NCI-H2029 (cell line): ENCODE measurements around the gene TRUB2.

Experiments used
- DNase-seq: peaks from one replicate; lab custom pipeline; 2025; lab: John Stamatoyannopoulos, UW

TRUB2 gene, protein sequence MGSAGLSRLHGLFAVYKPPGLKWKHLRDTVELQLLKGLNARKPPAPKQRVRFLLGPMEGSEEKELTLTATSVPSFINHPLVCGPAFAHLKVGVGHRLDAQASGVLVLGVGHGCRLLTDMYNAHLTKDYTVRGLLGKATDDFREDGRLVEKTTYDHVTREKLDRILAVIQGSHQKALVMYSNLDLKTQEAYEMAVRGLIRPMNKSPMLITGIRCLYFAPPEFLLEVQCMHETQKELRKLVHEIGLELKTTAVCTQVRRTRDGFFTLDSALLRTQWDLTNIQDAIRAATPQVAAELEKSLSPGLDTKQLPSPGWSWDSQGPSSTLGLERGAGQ

DNA sequence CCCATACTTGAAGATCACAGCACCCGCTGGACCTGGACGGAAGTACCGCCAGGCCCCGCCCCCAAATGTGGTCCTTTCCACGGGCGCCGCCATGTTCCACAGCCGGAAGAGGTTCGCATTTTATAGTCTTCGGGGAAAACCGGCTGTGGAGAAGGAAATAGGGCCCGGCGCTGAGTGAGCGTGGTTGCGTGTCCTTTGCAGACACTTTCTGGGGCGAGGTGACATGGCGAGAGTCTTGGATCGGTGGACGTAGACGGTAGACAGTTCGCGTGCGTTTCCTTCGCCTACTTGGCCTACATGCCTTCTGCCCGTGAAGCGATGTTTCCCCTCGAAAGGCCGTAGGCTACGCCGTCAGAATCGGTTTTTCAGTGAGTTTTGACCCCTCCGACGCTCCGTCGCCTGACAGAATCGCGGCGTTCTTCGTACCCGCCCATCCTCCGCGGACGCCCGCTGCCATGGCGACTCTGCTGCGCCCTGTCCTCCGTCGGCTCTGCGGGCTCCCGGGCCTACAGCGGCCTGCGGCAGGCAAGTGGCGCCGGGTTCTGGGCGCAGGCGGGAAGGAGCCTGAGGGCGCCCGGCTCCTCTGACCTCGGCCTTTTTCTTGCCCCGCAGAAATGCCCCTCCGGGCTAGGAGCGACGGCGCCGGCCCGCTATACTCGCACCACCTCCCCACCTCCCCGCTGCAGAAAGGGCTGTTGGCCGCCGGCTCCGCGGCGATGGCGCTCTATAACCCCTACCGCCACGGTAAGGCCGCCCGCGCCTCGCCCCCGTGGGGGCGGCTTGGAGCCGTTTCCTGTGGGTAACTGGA is at the start of gene TRUB2, which contains the start of gene COQ4:
TRUB2 (minus strand) TSS at position 44 of the 808 bp plus-strand sequence; CDS start at position 5, 39 bp downstream.
COQ4 (plus strand) TSS at position 436 of the 808 bp plus-strand sequence; CDS start at position 456, 20 bp downstream.
- DNase-seq: peak; percentile 93

DNA sequence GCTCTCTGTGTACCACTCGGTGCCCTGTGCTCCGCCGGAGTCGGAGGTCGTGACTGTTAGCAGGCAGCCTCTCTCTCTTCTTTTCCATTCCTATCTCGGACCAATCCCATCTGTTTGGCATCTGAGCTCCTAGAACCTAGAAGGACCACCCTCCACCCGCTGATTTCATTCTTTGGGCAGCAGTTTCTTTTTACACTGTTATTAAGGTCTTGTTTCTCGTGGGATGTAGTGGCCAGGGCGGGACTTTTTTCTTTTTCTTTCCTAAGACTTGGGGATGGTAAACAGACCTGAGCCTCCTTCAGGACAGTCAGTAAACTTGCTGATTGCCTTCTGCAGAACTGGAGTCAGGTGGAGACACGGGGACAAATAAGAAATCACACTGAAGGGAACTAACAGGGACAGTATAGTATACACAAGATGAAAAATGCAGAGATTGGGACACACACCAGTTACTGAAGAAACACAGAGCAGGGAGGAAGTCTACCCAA is 49.4 kb upstream of the TRUB2 start:
- no peak for DNase-seq

DNA sequence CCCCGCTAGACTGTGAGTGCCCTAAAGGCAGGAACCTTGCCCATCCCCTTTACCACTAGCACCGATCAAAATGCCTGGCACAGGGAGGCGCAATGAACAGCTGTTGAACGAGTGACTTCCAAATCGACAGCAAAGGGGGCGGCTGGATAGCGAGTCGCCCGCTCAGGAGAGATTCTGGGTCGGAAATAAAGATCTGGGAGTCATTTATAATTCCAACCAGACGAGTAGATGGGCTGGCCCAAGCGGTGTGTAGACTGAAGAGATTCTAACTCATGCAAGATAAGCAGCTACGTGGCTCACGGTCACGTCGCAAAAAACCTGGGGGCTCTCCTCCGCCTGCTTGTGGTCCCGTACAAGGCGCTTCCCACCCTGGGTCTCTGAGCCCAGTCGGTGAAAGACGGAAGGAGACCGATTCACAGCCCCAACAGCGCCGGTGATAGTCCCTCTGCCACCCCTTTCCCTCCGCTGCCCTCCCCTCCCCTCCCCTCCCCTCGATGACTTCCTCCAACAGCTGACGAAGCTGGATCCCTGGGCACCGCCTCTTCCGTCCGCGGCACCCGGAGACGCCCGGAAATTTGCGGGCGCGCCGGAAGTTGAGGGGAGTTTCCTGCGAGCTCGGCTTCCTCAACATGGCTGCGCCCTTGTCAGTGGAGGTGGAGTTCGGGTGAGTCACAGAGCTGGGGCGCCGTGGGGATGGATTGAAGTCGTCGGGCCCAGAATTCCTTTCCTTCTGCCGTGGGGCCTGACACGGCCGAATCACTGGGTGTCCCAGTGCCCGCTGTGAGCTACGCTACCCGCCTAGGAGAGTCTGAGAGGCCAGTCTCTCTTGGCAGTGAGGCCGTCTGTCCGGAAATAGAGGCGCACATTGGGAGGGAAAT is 48.7 kb upstream of the TRUB2 start, which contains the start of gene URM1:
URM1 (plus strand) TSS at position 623 of the 878 bp plus-strand sequence; CDS start at position 630, 7 bp downstream.
- peak; percentile 92 for DNase-seq

DNA sequence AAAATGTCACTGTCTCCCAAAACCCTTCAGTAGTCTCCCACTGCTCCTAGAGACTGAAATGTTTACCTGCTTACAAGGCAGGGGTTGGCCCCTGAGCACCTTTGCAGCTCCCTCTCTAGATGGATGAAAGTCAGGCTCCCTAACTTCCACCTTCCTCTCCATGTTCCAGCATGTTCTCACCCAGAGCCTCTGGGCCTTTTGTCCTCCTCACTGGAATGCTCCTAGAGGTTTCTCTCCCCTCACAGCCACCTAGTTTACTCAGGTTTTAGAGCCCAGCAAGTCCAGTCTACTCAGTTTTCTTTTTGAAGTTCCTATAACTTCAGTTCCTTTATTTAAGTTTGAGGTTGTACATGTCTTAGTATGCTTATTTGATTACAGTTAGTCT is 48.1 kb upstream of the TRUB2 start:
- DNase-seq: no peak

DNA sequence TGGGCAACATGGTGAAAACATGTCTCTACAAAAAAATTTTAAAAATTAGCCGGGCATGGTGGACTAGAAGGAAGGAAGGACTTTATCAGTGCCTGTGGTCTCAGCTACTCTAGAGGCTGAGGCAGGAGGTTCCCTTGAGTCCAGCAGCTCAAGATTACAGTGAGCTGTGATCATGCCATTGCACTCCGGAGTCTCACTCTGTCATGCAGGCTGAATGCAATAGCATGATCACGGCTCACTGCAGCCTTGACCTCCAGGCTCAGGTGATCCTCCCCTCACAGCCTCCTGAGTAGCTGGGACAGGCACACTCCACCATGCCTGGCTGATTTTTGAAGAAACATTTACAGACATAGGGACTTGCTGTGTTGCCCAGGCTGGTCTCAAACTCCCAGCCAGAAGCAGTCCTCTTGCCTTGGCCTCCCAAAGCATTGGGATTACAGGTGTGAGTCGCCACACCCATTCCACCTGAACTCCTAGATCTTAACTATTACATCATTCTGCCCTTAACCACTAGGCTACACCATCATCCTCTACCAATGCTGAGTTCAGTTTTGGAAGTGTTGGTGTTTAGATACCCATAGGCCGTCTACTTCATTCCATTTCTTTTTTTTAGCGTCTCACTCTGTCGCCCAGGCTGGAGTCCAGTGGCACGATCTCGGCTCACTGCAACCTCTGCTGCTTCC is 46.9 kb upstream of the TRUB2 start:
- DNase-seq: no peak

DNA sequence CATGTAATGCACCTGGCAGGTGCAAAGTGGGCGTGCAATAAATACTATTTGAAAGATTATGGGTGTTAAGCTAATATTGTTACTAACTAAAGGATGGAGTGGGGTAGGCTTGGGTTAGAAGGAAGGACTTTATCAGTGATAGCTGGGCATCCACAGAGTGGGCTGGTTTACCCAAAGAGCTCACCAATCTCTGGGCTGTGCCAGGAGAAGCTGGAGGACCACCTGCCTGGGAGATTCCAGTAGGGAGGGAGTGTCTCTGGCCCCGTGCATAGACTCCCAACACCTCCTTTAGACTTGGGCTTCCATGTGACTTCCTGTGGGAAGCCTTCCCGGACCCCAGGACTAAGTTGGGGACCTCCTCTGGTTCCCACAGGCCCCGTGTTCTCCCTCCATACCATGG is 43.3 kb upstream of the TRUB2 start:
- no peak for DNase-seq

DNA sequence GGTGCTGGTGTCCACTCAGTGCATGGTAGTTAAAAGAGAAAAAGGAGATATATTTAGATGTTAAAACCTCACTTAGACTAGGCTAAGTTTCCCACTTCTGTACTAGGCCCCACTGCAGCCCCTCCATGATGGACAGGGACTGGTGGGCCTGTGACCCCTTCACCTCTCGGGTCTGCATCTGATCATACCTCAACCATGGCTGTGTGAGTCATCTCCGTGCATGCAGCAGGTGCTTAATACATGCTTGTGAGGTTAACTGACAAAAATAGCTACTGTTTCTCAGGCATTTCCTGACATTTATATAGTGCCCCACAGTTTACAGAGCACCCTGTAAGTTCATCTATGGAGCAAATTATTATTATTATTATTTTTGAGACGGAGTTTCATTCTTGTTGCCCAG is 40.5 kb upstream of the TRUB2 start:
- DNase-seq: no peak

DNA sequence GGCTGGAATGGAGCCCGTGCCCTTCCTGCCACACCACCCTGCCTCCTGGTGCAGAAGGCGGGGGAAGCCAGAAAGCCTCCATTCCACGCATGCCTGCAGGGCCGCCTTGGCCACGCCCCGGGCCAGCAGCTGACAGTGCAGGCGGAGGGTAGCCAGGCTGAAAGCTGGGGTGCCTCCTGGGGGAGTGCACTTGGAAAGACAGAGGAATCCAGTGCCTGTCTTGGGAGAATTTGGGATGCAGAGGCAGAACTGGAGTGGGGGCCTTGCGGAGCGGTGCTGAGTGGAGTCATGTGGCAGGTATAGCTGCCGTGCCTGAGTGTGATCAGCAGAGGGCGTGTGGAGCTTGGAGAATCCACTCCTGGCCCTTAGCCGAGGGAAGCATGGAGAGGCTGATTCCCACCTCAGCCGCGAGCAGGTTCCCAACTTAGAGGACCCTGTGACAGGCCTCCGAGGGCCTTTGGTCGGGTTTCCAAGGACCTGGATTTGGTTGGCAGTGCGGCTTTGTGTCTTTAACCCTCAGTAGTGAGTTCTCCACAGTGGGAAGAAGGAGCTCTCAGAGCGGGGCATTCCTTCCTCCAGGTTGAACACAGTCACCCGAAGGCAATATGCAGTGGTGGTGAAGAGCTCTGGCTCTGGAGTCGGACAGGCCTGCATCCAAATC is 39.9 kb upstream of the TRUB2 start:
- DNase-seq: peak; percentile 77

DNA sequence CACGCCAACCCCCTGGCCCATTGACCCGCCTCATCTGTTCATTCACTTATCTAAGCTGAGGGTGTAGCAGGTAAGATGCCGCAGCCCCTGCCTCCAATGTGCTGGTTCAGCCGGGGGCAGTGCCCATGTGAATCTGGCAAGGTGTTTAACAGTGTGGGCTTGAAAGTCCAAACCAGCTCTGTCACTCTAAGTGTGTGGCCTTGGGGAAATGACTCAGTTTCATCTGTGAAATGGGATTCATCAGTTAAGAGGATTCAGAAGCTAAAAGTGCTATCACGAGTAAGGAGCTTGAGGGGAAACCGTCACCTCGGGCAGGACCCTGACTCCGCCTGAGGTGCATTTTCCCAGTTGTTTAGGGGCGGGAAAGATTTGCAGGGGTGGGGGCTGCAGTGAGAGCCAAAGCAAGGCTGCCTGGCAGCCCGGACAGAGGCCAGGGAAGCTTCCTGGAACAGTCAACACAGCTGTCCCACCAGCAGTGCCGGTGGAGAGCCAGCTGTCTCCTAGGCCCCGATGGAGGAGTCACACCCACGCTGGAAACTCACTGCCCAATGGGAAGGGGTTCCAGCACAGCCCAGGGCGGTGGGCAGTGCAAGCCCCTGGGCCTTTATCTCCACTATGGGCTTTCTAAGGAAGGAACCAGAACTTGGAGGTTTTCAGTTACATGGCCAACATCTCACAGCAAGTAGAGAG is 39.2 kb upstream of the TRUB2 start:
- peak; percentile 28 for DNase-seq

DNA sequence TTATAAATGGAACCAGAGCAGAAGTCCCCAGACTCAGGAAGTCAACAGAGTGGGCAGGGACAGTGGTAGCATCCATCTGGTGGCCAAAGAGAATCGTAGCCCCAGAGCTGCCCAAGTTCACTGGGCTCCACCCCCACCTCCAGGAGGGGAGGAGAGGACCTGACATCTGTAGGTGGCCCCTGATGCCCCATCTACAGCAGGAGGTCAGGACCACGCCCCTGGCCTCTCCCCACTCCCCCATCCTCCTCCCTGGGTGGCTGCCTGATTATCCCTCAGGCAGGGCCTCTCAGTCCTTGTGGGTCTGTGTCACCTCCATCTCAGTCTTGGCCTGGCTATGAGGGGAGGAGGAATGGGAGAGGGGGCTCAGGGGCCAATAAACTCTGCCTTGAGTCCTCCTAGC is 38.6 kb upstream of the TRUB2 start:
- DNase-seq: no peak

DNA sequence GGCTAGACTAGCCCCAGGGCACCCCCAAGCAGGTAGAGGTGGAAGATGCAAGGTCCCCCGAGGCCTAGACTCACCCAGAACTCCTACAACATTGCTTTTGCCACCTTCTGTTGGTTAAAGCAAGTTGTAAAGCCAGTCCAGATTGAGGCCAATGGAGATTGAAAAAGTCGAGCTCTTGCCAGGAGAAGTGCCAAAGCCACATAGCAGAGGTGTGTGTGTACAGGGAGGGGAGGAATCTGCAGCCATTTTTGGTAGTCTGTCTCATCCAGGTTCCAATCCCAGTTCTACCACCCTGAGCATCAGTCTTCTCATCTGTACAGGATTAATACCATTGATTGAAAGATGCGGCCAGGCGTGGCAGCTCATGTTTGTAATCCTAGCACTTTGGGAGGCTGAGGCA is 36.6 kb upstream of the TRUB2 start:
- DNase-seq: no peak

DNA sequence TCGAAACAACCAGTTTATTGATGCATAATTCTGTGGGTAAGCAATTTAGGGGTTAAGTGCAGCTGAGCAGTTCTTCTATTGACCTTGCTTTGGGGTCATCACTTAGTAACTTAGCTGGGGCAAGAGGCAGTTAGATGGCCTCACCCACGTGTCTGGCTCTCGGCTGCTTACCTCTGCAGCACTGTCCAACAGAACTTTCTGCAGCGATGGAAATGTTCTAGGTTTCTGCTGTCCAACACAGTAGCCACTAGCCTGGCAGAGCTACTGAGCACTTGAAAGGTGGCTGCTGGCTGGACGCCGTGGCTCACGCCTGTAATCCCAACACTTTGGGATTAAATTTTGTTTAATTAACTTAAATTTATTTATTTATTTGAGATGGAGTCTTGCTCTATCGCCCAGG is 35.8 kb upstream of the TRUB2 start:
- DNase-seq: no peak

DNA sequence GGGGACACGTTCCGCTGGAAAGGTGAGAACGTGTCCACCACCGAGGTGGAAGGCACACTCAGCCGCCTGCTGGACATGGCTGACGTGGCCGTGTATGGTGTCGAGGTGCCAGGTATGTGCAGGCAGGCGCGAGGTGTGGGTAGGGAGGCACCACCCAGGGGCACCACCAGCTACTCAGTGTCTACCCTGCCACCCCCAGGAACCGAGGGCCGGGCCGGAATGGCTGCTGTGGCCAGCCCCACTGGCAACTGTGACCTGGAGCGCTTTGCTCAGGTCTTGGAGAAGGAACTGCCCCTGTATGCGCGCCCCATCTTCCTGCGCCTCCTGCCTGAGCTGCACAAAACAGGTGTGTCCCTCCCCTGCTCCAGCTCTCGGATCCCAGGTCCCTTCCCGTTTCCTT is 33.2 kb upstream of the TRUB2 start:
- no peak for DNase-seq

DNA sequence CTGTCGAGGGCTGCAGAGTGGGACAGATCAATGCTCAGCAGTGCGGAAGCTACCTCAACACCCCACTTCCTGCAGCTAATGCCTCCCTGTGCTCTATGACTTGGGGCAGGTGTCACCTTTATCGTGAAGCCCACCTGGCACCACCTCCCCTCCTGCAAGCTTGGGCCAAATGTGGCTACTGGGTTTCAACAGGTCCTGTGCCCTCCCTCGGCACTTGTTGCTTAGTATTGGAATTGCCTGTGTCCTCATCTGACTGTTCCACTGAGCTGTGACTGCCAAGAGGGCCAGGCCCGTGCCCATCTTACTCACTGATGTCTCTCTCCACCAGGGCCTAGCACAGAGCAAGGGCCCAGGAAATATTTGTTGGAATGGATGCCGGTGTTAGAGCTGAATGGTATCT is 27.5 kb upstream of the TRUB2 start:
- no peak for DNase-seq

DNA sequence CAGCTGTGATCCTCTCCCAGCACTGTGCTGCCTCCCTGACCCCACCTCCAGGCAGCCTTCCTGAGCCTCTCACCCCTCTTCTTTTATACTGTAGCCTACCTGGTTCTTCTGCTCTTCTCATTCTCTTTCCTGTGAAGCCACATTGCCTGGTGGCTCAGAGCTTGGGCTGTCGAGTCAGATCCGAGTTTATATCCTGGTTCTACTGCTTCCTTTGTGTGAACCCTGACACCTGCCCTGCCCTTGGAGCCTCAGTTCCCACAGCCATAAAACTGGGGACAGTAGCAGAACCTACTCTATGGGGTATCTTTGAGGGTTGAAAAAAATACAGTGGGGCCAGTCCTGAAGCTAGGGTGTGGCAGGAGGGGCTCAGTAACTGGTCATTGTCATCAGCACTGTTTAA is 26.9 kb upstream of the TRUB2 start:
- no peak for DNase-seq

DNA sequence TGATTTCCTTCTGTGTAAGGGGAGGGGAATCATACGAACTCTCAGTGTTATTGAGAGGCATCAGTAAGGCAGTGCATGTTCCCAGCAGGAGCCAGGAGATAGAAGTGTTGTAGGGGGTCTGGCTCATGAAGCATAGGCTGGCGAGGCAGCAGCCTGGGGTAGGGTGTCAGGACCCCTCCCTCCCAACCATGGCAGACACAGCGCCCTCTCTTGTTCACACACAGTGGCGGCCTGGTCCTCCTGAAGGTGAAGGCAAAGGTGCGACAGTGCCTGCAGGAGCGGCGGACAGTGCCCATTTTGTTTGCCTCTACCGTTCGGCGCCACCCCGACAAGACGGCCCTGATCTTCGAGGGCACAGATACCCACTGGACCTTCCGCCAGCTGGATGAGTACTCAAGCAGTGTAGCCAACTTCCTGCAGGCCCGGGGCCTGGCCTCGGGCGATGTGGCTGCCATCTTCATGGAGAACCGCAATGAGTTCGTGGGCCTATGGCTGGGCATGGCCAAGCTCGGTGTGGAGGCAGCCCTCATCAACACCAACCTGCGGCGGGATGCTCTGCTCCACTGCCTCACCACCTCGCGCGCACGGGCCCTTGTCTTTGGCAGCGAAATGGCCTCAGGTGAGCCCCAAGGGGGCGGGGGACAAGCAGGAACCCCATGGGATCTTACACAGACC is 22.8 kb upstream of the TRUB2 start:
- DNase-seq: no peak

DNA sequence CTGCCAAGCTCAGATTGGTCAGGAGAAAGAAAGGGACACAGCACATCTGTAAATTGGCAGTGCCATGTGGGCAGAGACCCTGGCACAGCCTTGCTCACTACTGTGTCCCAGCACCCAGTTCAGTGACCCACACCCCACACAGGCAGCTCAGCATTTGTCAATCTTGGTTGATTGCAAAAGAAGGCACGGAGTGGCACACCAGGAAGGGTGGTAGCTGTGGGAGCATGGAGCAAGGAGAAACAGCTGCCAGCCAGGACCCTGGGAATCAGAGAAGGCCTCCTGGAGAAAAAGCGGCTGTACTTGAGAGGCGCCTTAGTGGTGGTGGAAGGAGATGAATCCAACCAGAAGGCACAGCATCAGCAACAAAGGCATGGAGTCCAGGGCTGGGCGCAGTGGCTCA is 21.6 kb upstream of the TRUB2 start:
- no peak for DNase-seq

DNA sequence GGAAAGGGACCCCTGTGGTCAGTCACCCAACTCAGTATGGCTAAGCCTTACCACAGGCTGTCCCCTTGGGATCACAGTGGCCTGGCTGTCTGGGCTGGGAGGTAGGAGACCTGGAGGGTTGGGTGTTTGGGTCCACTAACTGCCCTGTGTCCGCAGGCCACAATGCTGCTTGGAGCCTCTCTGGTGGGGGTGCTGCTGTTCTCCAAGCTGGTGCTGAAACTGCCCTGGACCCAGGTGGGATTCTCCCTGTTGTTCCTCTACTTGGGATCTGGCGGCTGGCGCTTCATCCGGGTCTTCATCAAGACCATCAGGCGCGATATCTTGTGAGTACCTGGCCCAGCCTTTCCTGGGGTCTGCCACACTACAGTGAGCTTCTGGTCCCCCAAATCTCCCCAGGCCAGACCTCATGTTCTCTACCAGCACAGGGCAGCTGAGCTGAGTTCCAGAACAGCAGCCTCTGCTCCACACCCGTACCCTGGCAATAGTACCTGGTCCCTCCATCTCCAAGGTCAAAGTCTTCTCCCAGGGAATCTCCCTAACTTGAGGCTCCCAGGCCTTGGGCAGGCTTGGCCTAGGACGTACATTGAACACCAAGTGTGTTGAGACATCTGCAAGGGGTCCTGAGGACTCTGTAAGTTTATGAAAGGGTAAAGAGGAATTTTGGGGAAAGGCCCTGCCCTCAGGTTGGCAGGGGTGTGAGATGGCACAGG is 20.9 kb upstream of the TRUB2 start:
- no peak for DNase-seq

DNA sequence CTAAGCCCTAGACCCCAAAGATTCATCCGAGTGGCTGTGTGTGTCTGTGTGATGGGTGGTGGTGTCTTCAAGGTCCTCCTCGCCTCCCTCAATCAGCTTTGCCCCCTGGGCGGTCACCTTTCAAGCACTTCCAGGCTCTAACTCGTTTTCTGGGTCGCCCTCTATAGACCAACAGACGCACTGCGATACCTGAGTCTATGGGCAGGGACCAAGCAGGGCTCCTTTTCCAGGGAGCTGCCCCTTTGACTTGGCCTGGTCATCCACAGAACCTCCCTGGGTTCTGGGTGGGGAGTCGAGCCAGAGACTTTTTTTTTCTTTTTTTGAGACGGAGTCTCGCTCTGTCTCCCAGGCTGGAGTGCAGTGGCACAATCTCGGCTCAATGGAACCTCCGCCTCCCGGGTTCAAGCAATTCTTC is 19.2 kb upstream of the TRUB2 start:
- peak; percentile 62 for DNase-seq
